NCI-H1436 treated with DMSO at 0.1 percent for 48 hours (cell line): ENCODE results near the gene MRPS2.
"Not testable (repeated sequence)": the region's sequence is repeated elsewhere in the genome, so short reads cannot be mapped to it uniquely, and the experiment has no call there.

Source experiments
- DNase-seq: peaks from one replicate; lab custom pipeline; 2025; lab: John Stamatoyannopoulos, UW

The MRPS2 gene

GRCh38 chr9:135531096-135531495 is 30.6 kb downstream of the MRPS2 start:
- no peak for DNase-seq

GRCh38 chr9:135533113-135533512 is 32.6 kb downstream of the MRPS2 start:
- DNase-seq = no peak

- DNase-seq = no peak
Measured at GRCh38 chr9:135533674-135534073, 33.2 kb downstream of the MRPS2 start.

GRCh38 chr9:135534192-135534711 is 33.8 kb downstream of the MRPS2 start:
- DNase-seq = not testable (repeated sequence)

- not testable (repeated sequence) for DNase-seq
Measured at GRCh38 chr9:135534826-135535225, 34.3 kb downstream of the MRPS2 start.

- DNase-seq = not testable (repeated sequence)
Measured at GRCh38 chr9:135535631-135536030, 35.1 kb downstream of the MRPS2 start.

- DNase-seq = no peak
Measured at GRCh38 chr9:135536216-135536615, 35.7 kb downstream of the MRPS2 start.

- not testable (repeated sequence) for DNase-seq
Measured at GRCh38 chr9:135543262-135543894, 42.9 kb downstream of the MRPS2 start.

GRCh38 chr9:135544981-135545635 is 44.6 kb downstream of the MRPS2 start:
- no peak for DNase-seq

GRCh38 chr9:135545646-135546176 is 45.2 kb downstream of the MRPS2 start, which contains the start of gene OBP2A:
OBP2A (plus strand) TSS chr9:135546126; CDS start chr9:135546181, 55 bp downstream.
- DNase-seq = not testable (repeated sequence)

- DNase-seq = not testable (repeated sequence)
Measured at GRCh38 chr9:135546792-135547617, 46.5 kb downstream of the MRPS2 start.

- no peak for DNase-seq
Measured at GRCh38 chr9:135547756-135548736, 47.6 kb downstream of the MRPS2 start.

GRCh38 chr9:135549478-135550343 is 49.2 kb downstream of the MRPS2 start:
- not testable (repeated sequence) for DNase-seq

- no peak for DNase-seq
Measured at GRCh38 chr9:135550344-135550918, 49.9 kb downstream of the MRPS2 start.

- DNase-seq = no peak
Measured at GRCh38 chr9:135551031-135551430, 50.5 kb downstream of the MRPS2 start.

GRCh38 chr9:135551456-135551855 is 51.0 kb downstream of the MRPS2 start:
- no peak for DNase-seq

GRCh38 chr9:135552021-135552697 is 51.7 kb downstream of the MRPS2 start:
- DNase-seq = no peak

GRCh38 chr9:135552698-135553171 is 52.3 kb downstream of the MRPS2 start:
- DNase-seq = no peak
